ENCODE data around the gene CRELD2. TPM values are rescaled to one million over a fixed set of nuclear protein-coding genes. Genes with fewer than 3 reads are reported as not detected.
A peak's percentile ranks its signal among the peaks of the same experiment; 100 is the strongest.

The CRELD2 gene
- total RNA-seq, 1 donor from 2014 or later = 35.8 TPM

- intact Hi-C loops (cut with DNase I) = no loop called here
- DNase-seq (ENCODE audit: low spot score) (no peak), ATAC-seq (no peak)
These were observed 31.9 kb upstream of the CRELD2 start for GRCh38 chr22:49886346-49887063.

DNA sequence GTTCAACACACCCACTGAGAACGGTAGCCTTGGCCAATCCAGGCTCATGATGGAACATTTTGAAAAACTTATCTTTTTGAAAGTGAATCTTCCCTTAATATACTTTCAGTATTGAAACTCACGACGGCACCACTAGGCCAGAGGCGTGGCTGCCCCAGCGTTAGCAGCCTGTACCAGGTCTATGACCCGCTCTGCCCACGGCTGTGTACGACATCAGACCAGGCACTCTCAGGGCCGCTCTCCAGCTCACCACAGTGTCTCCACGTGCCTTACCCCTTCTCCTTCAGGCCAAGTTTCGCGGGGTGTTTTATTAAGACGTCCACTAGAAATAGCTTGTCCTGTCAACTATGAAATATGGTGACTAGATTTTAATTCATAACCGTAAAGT is 31.4 kb upstream of the CRELD2 start:
- intact Hi-C loops (cut with DNase I) = no loop called here
- DNase-seq (ENCODE audit: low spot score) (no peak), ATAC-seq (no peak)

- no peak for DNase-seq (ENCODE audit: low spot score)
- no peak for ATAC-seq
- intact Hi-C loops (cut with DNase I) = no loop called here
These were observed 30.7 kb upstream of the CRELD2 start for GRCh38 chr22:49887702-49888101.

DNA sequence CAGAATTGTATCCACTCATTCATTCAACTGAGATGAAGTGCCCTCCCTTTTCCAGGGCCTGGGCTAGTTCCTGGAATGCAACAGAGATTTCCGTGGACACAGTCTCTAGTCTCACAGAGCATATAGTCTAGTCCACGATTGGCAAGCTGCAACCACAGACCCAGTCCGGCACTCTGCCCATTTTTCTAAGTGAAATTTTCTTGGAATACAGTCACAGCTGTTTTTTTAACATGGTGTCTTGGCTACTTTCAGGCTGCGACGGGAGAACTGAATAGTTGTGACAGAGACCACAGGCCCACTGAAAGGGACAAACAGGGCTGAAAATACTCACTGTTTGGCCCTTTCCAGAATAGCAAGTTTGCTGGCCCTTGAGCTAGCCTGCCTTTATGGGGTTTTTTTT is 29.4 kb upstream of the CRELD2 start:
- intact Hi-C loops (cut with DNase I) = no loop called here
- DNase-seq (ENCODE audit: low spot score) = no peak

DNA sequence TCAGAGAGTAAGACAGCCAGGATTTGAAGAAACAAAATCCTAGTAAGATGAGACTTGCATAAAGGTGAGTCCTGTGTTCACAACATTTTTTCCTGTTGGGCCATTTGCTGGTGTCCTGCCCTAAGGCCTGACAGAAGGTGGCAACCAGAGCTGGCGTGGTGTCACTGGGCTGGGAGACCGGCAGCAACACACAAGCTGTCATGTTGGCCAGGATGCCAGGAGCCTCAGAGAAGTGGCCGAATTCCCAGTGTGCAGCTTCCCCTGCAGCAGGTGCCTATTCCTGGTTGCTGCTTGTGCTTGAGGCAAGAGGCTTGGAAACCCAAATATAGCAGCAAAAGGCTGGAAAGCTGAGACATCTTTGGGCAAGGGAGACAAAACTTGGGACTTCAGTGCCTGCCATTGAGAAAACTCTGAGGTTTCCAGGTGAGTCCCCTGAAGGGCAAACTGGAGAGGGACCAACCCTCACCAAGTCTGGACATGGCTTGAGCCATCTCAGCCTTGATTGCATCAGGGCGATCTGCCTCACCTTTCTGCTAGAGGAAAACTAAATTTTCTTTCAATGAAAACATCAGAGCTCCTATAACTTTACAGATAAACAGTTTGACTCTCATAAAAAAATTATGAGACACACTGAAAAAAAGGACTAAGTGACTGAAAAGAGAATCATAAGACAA is 26.1 kb upstream of the CRELD2 start:
- no peak for ATAC-seq
- no peak for DNase-seq (ENCODE audit: low spot score)

More for the DNA sequence above, 29.4 kb upstream of the CRELD2 start:
- no peak for ATAC-seq

GRCh38 chr22:49893025-49893424 is 25.4 kb upstream of the CRELD2 start:
- DNase-seq (ENCODE audit: low spot score) (no peak), ATAC-seq (no peak)
- intact Hi-C loops (cut with DNase I) = no loop called here

More for the DNA sequence above, 26.1 kb upstream of the CRELD2 start:
- intact Hi-C loops (cut with DNase I) = no loop called here

DNA sequence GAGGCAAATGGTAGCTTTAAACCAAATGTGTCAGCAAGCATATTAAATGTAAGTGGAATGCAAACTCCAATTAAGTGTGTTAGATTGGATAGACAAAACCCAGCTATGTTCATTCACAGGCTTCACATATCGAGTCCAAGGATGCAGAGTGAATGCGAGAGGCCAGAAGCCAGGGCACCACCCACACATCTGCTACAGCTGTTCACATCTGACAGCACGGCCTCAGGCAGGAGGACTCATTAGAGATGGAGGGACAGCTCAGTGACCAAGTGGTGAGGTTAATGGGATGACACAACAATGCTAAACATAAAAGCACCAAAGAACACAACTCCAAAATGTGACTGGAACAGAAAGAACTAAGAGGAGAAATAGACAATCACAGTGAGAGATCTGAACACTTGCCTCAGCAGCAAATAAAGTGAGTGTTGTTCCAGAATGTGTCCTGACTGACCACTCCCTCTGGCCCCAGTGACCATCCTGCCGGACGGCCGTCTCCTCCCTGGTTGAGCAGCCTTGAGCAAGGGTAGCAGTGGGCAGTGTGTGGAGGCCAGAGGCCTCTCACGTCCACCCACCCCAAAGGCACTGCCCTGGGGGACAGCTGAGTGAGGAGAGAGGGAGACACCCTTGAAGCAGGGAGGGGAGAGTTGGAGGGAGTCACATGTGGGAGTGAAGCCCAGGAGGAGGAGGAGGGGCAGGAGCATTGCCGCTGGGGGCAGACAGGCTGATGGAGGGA is 23.9 kb upstream of the CRELD2 start:
- ATAC-seq = no peak
- DNase-seq (ENCODE audit: low spot score) = no peak
- intact Hi-C loops (cut with DNase I) = no loop called here

- DNase-seq (ENCODE audit: low spot score) (peak; percentile 25), ATAC-seq (no peak)
- intact Hi-C loops (cut with DNase I) = no loop called here
These were observed 22.2 kb upstream of the CRELD2 start for GRCh38 chr22:49896201-49896600.

DNA sequence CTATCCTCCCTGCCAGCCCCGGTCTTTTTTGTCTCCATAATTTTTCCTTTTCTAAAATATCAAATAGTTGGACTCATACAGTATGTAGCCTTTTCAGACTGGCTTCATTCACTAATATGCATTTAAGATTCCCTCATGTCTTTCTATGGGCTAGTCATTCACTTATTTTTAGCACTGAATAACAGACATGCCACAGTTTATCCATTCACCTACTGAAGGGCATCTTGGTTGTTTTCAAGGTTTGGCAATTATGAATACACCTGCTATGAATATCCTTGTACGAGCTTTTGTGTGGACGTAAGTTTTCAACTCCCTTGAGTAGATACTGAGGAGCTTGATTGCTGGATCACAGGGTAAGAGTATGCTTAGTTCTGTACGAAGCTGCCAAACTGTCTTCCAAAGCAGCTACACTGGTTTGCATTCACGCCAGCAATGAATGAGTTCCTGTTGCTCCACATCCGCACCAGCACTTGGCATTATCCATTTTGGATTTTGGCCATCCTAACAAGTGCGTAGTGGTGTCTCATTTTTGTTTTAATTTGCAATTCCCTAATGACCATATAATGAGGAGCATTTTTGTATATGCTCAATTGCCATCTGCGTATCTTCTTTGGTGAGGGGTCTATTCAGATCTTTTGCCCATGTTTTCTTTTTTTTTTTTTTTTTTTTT is 21.3 kb upstream of the CRELD2 start:
- ATAC-seq = no peak

DNA sequence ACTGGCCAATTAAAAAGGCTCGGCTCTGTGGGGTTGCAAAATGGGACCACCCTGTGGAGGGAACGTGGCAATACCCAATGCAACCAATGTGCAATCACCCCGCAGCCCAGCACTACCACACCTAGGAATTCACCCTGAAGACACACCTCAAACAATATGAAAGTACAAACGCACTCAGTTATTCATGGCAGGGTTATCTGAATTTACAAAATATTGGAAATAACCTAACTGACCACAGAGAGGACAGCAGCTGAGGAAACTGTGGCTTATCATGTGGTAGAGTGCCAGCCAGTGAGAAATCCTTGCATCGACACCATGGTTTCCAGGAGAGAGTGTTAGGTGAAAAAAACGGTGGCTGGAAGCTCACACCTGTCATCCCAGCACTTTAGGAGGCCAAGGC is 18.9 kb upstream of the CRELD2 start:
- intact Hi-C loops (cut with DNase I) = no loop called here
- DNase-seq (ENCODE audit: low spot score) (no peak), ATAC-seq (no peak)

More for the DNA sequence above, 21.3 kb upstream of the CRELD2 start:
- intact Hi-C loops (cut with DNase I) = no loop called here
- DNase-seq (ENCODE audit: low spot score) = no peak

DNA sequence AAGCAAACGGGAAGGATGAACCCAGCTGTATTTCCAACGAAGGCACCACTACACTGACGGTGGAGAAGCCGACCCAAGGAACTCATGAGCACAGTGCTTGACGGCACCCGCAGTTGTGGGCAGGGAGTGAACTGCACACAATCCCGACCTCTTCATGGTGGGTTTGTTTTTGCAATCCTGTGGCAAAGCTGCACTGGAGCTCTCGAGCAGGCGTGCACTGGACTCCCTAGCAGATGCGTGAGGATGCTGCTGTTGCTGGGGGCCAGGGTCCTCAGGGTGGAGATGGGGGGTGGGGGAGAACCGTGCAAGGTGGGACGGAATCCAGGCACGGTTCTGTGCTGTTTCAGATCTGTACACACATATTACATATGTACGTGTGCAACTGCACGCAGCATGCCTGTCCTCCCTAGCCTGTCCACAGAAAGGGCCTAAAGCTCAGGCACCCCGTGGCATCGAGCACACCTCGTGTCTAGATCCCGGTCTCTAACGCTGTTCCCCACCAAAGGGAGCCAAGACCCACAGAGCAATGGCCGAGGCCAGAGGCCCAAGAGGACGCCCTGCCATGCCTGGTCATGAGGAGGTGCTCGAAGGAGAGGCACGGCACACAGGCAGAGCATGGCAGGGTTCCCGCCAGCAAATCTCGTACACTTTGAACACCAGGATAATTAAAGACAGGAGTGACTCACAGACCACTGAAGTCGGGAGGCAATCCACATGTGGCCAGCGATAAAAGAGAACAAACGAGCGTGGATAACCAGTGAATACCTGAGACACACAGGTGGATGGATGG is 17.8 kb upstream of the CRELD2 start:
- DNase-seq (ENCODE audit: low spot score) (no peak), ATAC-seq (no peak)
- intact Hi-C loops (cut with DNase I) = no loop called here

- DNase-seq (ENCODE audit: low spot score) (no peak), ATAC-seq (no peak)
- intact Hi-C loops (cut with DNase I) = no loop called here
These were observed 17.0 kb upstream of the CRELD2 start for GRCh38 chr22:49901457-49901856.

DNA sequence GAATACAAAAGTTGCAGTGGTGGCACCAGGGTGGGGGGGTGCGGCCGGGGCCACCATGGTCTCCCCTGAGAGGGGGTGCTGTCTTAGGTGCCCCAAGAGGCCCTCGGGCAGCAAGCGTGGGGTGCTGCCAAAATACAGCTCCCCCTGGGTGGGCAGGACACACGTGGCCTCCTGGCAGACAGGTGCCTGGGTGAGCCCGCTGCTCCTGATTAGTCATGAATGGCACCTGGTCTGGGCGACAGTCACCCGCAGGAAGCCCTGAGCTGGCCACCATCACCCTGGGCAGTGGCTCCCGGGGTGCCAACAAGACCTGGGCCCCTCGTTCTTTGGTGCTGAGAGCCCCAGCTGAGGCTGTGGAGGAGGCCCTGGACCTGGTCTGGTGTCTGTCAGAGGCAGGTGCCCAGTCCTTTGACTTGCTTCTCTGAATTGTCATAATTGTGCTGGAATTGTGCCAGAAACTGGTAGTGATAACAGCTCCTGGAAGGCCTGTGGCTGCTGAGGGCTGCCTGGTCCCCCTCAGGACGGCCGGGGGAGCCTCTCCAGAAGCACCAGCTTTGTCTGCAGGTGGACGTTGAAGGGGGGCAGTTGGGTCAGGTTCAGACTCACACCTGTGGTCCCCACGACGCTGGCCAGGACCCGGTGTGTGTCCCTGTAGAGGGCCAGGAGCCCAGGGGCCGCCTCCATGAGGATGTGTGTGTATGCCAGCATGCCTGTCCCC is 15.0 kb upstream of the CRELD2 start:
- no peak for DNase-seq (ENCODE audit: low spot score)
- intact Hi-C loops (cut with DNase I) = no loop called here
- ATAC-seq = peak; percentile 28

GRCh38 chr22:49904040-49904369 is 14.4 kb upstream of the CRELD2 start:
- DNase-seq (ENCODE audit: low spot score) (no peak), ATAC-seq (no peak)
- intact Hi-C loops (cut with DNase I) = no loop called here

DNA sequence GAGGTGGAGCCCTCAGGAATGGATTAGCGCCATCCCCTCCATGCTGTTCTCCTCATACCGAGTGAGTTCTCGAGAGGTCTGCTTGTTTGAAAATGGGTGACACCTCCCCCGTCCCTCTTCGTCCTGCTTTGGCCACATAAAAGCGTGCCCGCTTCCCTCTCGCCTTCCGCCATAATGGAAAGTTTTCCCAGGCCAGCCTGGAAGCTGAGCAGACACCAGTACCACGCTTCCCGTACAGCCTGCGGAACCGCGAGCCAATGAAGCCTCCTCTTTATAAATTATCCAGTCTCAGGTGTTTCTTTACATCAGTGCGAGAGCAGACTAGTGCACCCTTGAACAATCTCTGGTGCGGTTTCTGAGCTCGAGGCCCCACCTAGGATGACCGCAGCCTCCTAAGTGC is 13.0 kb upstream of the CRELD2 start:
- ATAC-seq (no peak), DNase-seq (ENCODE audit: low spot score) (no peak)
- intact Hi-C loops (cut with DNase I) = no loop called here

- DNase-seq (ENCODE audit: low spot score) = no peak
- no peak for ATAC-seq
- intact Hi-C loops (cut with DNase I) = no loop called here
These were observed 12.2 kb upstream of the CRELD2 start for GRCh38 chr22:49906071-49906798.

DNA sequence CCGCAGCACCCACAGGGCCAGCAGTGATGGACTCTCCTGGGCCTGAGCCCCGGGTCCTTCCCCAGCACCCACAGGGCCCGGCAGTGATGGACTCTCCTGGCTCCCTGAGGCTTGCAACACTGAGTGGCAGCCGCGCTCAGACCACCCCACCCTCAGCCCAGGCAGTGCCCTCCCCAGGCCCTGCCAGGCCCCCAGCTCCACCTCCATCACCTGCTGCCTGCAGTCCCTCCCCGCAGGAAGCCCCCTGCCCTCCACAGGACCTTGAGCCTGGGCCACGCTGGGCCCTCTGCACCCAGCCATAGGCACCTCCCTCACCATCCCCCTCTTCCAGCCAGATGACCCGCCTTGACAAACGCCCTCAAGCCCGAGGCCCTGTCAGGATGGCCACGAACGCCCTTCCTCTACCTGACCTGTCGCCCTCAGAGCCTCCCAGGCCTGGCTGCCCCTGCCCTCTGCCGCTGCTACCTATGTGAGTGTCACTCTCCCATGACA is 11.6 kb upstream of the CRELD2 start:
- no peak for ATAC-seq
- intact Hi-C loops (cut with DNase I) = no loop called here
- DNase-seq (ENCODE audit: low spot score) = no peak

DNA sequence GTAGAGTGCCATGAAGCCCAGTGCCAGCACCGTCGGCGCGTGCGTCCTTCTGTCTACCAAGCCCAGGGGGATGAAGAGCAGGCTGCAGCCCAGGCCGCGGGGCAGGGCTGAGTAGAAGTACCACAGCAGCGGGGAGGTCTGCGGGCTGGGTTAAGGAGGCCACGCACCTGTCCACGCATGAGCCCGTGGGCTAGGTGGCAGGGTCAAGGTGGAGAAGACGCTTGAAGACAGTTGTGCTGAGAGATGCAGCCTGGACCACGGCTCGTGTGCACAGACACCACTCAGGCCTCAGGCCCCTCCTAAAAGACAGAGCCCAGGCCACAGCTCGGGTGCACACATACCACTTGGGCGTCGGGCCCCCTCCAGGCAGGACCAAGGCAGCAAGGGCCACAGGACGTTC is 10.6 kb upstream of the CRELD2 start:
- intact Hi-C loops (cut with DNase I) = no loop called here
- DNase-seq (ENCODE audit: low spot score) (no peak), ATAC-seq (no peak)

Measured in sciatic nerve (tissue), 2 donors.